NCI-H2196 (cell line): ENCODE measurements around the gene PIM1.
"Not testable (repeated sequence)": the region's sequence is repeated elsewhere in the genome, so short reads cannot be mapped to it uniquely, and the experiment has no call there.

Source experiments
- DNase-seq: peaks from one replicate; lab custom pipeline; 2025; ENCODE audit not compliant: unreplicated experiment; lab: John Stamatoyannopoulos, UW

PIM1 gene

GRCh38 chr6:37169496-37170272 lies at the start of gene PIM1:
PIM1 (plus strand) TSS chr6:37170152; CDS start chr6:37170576, 424 bp downstream.
- peak; percentile 96 for DNase-seq

GRCh38 chr6:37121556-37121955 lies 48.4 kb upstream of the PIM1 start:
- no peak for DNase-seq

GRCh38 chr6:37122861-37123260 lies 47.1 kb upstream of the PIM1 start:
- no peak for DNase-seq

GRCh38 chr6:37123957-37124729 lies 45.8 kb upstream of the PIM1 start:
- no peak for DNase-seq

GRCh38 chr6:37125774-37126492 lies 44.0 kb upstream of the PIM1 start:
- no peak for DNase-seq

- no peak for DNase-seq
Observed at GRCh38 chr6:37126493-37126958, 43.4 kb upstream of the PIM1 start.

GRCh38 chr6:37126961-37127616 lies 42.9 kb upstream of the PIM1 start:
- DNase-seq = no peak

GRCh38 chr6:37127961-37128862 lies 41.7 kb upstream of the PIM1 start:
- DNase-seq = no peak

- DNase-seq = not testable (repeated sequence)
Observed at GRCh38 chr6:37128863-37129443, 41.0 kb upstream of the PIM1 start.

- no peak for DNase-seq
Observed at GRCh38 chr6:37129566-37129965, 40.4 kb upstream of the PIM1 start.

- DNase-seq = no peak
Observed at GRCh38 chr6:37130704-37131103, 39.2 kb upstream of the PIM1 start.

GRCh38 chr6:37131104-37131959 lies 38.6 kb upstream of the PIM1 start:
- DNase-seq = peak; percentile 76

GRCh38 chr6:37131960-37132253 lies 38.0 kb upstream of the PIM1 start:
- no peak for DNase-seq

- DNase-seq = no peak
Observed at GRCh38 chr6:37134036-37134395, 35.9 kb upstream of the PIM1 start.

- DNase-seq = no peak
Observed at GRCh38 chr6:37134396-37135191, 35.4 kb upstream of the PIM1 start.

GRCh38 chr6:37135835-37136694 lies 33.9 kb upstream of the PIM1 start:
- no peak for DNase-seq

GRCh38 chr6:37136821-37137200 lies 33.1 kb upstream of the PIM1 start:
- DNase-seq = no peak
